Lower leg skin (tissue), 4 donors: ENCODE data around the gene ARHGAP8. TPM values are rescaled to one million over a fixed set of nuclear protein-coding genes. Genes with fewer than 3 reads are reported as not detected.

Source experiments
- DNase-seq, 2 donors: peaks; one replicate each; pipeline ENCODE4 v3.0.0-alpha.2; 2019; ENCODE audit warnings: low spot score in 2 of 2
- H3K4me3 ChIP-seq: fragments of 200-600 bp; sonication (generic); 2 replicates; pipeline ENCODE4 v1.5.1; 2017; ENCODE audit warnings: mild to moderate bottlenecking, low read depth; ENCODE audit not compliant: poor library complexity, severe bottlenecking
- CTCF ChIP-seq, 3 donors: fragments of 450-650 bp; IDR thresholded peaks; one replicate each; pipeline ENCODE4 v1.5.1; 2016; ENCODE audit warnings: antibody characterized with exemption in 3 of 3, mild to moderate bottlenecking in 3 of 3, moderate library complexity in 2 of 3
- POLR2A ChIP-seq, 2 donors: fragments of 450-650 bp; IDR thresholded peaks; one replicate each; pipeline ENCODE4 v1.6.1; 2016 to 2017; ENCODE audit warnings: antibody characterized with exemption in 2 of 2, mild to moderate bottlenecking in 1 of 2, moderate library complexity in 1 of 2
- WGBS, 2 donors: methylation state at CpG; one replicate each; pipeline ENCODE4 v1.1.5; 2018; 5-methylcytosine and 5-hydroxymethylcytosine counted together
- intact Hi-C: fragments of 100-400 bp; cut with DNase I; formaldehyde crosslinking; loops from one replicate; pipeline ENCODE4 v1.15.0; 2023; ENCODE audit warnings: low total_unique reads
- total RNA-seq, 4 donors: library from RNA; depleted of rRNA; stranded (reverse); fragments of >200 nt; gene quantifications; one replicate each; pipeline ENCODE4 v1.1.0, GENCODE V29; 2016

Gene ARHGAP8
- total RNA-seq, 4 donors from 2014 or later, result 2.9 to 3.4 (median 3.2) TPM

- intact Hi-C loops, result no loop called here
- no peak for DNase-seq
- 85 to 98% methylated on average over 4 to 10 of the region's 10 CpGs for WGBS, 2 donors
- TF ChIP-seq CTCF (IDR thresholded peaks at IDR 0.05), result no peak
- no peak overlapping the region for H3K4me3 ChIP-seq
Observed at GRCh38 chr22:44707178-44707577, 45.2 kb upstream of the ARHGAP8 start.

- intact Hi-C loops, result no loop called here
- 93 to 97% methylated on average over 11 of the region's 11 CpGs for WGBS, 2 donors
- no peak overlapping the region for H3K4me3 ChIP-seq
- no peak for DNase-seq
- TF ChIP-seq CTCF (IDR thresholded peaks at IDR 0.05), result no peak
- TF ChIP-seq POLR2A (IDR thresholded peaks at IDR 0.05), result no peak
Observed at GRCh38 chr22:44707752-44708151, 44.6 kb upstream of the ARHGAP8 start.

- intact Hi-C loops, result no loop called here
- H3K4me3 ChIP-seq, result no peak overlapping the region
- TF ChIP-seq CTCF (IDR thresholded peaks at IDR 0.05) (no peak), POLR2A (IDR thresholded peaks at IDR 0.05) (no peak)
- WGBS, 2 donors, result 89 to 94% methylated on average over 11 of the region's 12 CpGs
- no peak for DNase-seq
Observed at GRCh38 chr22:44709881-44710392, 42.4 kb upstream of the ARHGAP8 start.

- DNase-seq, result no peak
- no peak overlapping the region for H3K4me3 ChIP-seq
- TF ChIP-seq POLR2A (IDR thresholded peaks at IDR 0.05) (no peak), CTCF (IDR thresholded peaks at IDR 0.05) (no peak)
- intact Hi-C loops, result no loop called here
- WGBS, 2 donors, result 43 to 53% methylated on average over 18 to 23 of the region's 23 CpGs
Observed at GRCh38 chr22:44710474-44711240, 41.7 kb upstream of the ARHGAP8 start.

- intact Hi-C loops, result no loop called here
- no peak overlapping the region for H3K4me3 ChIP-seq
- WGBS, 2 donors, result 49 to 66% methylated on average over 4 of the region's 4 CpGs
- TF ChIP-seq CTCF (IDR thresholded peaks at IDR 0.05) (no peak), POLR2A (IDR thresholded peaks at IDR 0.05) (no peak)
- DNase-seq, result no peak
Observed at GRCh38 chr22:44711241-44711560, 41.2 kb upstream of the ARHGAP8 start.
